DND-41 (cell line): Measurements from ENCODE around the gene MYO1E.

ENCODE experiments used
- CTCF ChIP-seq: IDR thresholded peaks from 2 replicates; pipeline ENCODE4 v1.5.1; 2012; ENCODE audit warnings: borderline replicate concordance, low read length, moderate library complexity, mild to moderate bottlenecking; ENCODE audit not compliant: poor library complexity, severe bottlenecking; ENCODE audit errors: extremely low read depth
- EZH2 ChIP-seq: IDR thresholded peaks from 3 replicates; pipeline ENCODE4 v1.6.1; 2012; ENCODE audit warnings: borderline replicate concordance, low read depth, mild to moderate bottlenecking, moderate library complexity, low read length, inconsistent platforms; ENCODE audit not compliant: severe bottlenecking

GRCh38 chr15:59326856-59327255, 45.8 kb downstream of the MYO1E start:
- TF ChIP-seq EZH2 (no peak), CTCF (no peak)
